ENCODE results near the gene NNT.

The NNT gene

DNA sequence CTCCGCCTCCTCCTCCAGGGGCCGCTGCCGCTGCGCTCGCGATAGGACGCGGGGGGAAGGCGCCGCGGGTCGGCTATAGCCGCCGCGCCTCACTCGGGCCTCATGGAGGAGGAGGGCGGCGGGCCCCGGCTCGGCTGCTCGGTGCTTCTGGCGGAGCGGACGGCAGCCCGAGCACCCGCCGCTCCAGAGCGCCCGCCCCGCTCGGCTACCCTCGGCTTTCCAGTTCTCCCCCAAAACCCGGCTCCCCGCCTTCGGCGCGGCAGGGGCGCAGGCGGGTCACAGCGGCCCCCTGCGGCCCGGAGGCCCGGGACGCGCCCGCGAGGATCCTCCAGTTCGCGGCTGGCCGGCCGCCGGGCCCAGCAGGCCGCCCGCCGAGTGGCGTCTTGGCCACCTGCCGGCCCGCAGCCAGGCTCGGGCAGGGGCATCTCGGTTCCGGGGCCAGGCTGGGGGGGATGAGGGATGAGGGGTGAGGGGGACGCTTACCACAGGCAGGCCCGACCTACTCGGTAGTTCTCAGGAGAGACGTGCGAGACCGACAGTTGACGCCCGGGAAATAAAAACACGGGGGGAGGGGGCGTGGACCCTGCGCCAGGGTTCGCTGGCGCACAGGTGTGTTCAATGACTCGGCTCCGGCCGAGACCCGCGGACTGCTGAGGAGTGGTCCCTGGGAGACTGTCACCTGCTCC lies 46.0 kb upstream of the NNT start, which contains the start of gene PAIP1:
PAIP1 (minus strand) TSS at position 221 of the 686 bp plus-strand sequence. CDS start 231 bp downstream, outside the sequence.
- intact Hi-C loops (cut with DNase I; ENCODE audit: low total_unique reads): loop anchor here (2.0 kb wide), 1 partner anchor 46 kb away; the partner anchor contains the start of gene NNT

DNA sequence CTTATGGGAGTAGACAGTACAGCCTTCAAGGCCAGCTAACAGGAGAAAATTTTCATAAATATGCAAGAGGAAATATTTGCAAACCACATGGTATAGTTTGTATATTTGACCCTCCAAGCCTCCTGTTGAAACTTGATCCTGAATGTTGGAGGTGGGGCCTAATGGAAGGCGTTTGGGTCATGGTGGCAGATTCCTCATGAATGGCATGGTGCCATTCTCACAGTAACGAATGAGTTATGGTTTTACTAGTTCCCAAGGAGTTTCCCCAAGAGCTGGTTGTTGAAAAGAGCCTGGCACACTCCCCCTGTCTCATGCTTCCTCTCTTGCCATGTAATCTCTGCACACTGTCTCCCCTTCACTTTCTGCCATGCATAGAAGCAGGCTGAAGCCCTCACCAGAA lies 42.9 kb upstream of the NNT start:
- intact Hi-C loops (cut with DNase I; ENCODE audit: low total_unique reads): no loop called here
- Histone ChIP-seq H3K27me3 (no peaks in the 10 kb centered on the region), H3K9me3 (no peaks in the 10 kb centered on the region), H3K4me3 (no peak overlapping the region), H3K36me3 (no peaks in the 10 kb centered on the region), H3K27ac (no peak overlapping the region), H3K4me1 (peaks cover 0 to 27% (median 10%) of the 10 kb centered on the region in 4 donors)
- TF ChIP-seq, protein P1, sequence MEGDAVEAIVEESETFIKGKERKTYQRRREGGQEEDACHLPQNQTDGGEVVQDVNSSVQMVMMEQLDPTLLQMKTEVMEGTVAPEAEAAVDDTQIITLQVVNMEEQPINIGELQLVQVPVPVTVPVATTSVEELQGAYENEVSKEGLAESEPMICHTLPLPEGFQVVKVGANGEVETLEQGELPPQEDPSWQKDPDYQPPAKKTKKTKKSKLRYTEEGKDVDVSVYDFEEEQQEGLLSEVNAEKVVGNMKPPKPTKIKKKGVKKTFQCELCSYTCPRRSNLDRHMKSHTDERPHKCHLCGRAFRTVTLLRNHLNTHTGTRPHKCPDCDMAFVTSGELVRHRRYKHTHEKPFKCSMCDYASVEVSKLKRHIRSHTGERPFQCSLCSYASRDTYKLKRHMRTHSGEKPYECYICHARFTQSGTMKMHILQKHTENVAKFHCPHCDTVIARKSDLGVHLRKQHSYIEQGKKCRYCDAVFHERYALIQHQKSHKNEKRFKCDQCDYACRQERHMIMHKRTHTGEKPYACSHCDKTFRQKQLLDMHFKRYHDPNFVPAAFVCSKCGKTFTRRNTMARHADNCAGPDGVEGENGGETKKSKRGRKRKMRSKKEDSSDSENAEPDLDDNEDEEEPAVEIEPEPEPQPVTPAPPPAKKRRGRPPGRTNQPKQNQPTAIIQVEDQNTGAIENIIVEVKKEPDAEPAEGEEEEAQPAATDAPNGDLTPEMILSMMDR (IDR thresholded peaks at IDR 0.05): no peak
- no peak for DNase-seq

More for the DNA sequence above, 46.0 kb upstream of the NNT start, which contains the start of gene PAIP1:
- Histone ChIP-seq H3K4me1 (peaks cover 0 to 47% (median 24%) of the 10 kb centered on the region in 4 donors), H3K27ac (peak within 1 kb of the TSS; percentile 94 to 97), H3K27me3 (no peaks in the 10 kb centered on the region), H3K36me3 (peaks cover 0 to 6% (median 0%) of the 10 kb centered on the region in 3 donors), H3K4me3 (peak within 1 kb of the TSS; percentile 69 to 92), H3K9me3 (no peaks in the 10 kb centered on the region)
- DNase-seq: peak; percentile 78 to 90
- TF ChIP-seq, protein P1 (IDR thresholded peaks at IDR 0.05): peak; percentile 58 to 64

DNA sequence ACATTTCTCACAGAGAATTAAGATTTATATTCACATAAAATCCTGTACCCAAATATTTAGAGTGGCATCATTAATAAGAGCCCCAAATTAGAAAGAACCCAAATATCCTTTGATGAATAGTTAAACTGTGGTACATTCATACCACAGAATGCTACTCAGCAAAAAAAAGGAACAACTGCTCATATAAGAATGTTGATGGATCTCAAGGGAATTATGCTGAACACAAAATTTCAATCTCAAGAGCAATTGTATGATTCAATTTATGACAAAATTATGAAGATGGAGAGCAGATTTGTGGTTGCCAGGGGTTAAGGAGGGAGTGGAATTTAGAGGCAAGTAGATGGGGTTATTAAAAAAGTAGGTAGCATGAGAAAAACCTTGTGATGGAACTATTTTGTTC lies 41.6 kb upstream of the NNT start:
- Histone ChIP-seq H3K36me3 (no peaks in the 10 kb centered on the region), H3K4me1 (peaks cover 0 to 18% (median 3%) of the 10 kb centered on the region in 4 donors), H3K27me3 (no peaks in the 10 kb centered on the region), H3K27ac (no peak overlapping the region), H3K4me3 (no peak overlapping the region), H3K9me3 (no peaks in the 10 kb centered on the region)
- TF ChIP-seq, protein P1 (IDR thresholded peaks at IDR 0.05): no peak
- intact Hi-C loops (cut with DNase I; ENCODE audit: low total_unique reads): no loop called here
- DNase-seq: no peak

DNA sequence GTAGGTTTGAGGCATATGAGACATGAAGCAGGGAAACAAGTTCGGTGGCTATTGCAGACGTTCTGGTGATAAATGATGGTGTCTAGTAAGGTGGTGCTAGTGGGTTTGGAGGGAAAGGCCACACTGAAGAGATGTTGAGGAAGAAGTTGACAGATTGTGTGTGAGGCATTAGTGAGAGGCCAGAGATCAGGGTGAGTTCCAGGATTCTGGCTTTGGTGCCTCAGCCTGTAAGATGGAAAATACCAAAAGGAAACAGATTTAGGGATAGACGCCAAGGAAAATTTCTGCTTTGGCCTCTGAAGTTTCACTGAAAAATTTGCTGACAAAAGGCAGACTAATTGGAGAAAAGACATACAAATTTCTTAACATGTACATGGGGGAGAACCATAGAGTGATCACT lies 39.7 kb upstream of the NNT start:
- intact Hi-C loops (cut with DNase I; ENCODE audit: low total_unique reads): no loop called here
- peak overlapping the region; percentile 35 to 51 for H3K27ac ChIP-seq
- DNase-seq: no peak
- no peaks in the 10 kb centered on the region for H3K27me3 ChIP-seq
- no peak overlapping the region for H3K4me3 ChIP-seq
- H3K9me3 ChIP-seq: no peaks in the 10 kb centered on the region
- peaks cover 0 to 12% (median 3%) of the 10 kb centered on the region in 4 donors for H3K4me1 ChIP-seq
- TF ChIP-seq, protein P1 (IDR thresholded peaks at IDR 0.05): no peak
- H3K36me3 ChIP-seq: no peaks in the 10 kb centered on the region

DNA sequence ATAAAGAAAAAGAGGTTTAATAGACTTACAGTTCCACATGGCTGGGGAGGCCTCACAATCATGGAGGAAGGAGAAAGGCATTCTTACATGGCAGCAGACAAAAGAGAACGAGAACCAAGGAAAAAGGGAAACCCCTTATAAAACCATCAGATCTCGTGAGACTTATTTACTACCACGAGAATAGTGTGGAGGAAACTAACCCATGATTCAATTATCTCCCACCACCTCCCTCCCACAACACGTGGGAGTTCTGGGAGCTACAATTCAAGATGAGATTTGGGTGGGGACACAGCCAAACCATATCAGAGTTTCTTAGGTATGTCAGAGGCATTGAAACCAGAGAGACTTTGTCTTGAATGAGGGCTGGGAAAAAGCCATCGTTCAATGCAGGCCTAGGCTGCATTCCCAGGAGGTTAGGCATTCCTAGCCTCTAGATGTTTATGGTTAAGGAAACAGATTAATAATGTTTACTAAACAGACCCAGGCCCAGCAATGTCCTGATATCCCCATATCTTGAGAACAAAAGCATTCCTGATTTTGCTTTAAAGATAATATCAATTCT lies 38.6 kb upstream of the NNT start:
- Histone ChIP-seq H3K4me1 (peaks cover 0 to 12% (median 3%) of the 10 kb centered on the region in 4 donors), H3K9me3 (no peaks in the 10 kb centered on the region), H3K36me3 (no peaks in the 10 kb centered on the region), H3K27me3 (no peaks in the 10 kb centered on the region), H3K27ac (no peak overlapping the region), H3K4me3 (no peak overlapping the region)
- TF ChIP-seq, protein P1 (IDR thresholded peaks at IDR 0.05): no peak
- intact Hi-C loops (cut with DNase I; ENCODE audit: low total_unique reads): no loop called here
- DNase-seq: no peak
